Measurements from ENCODE around the gene GTF3A.

DNA sequence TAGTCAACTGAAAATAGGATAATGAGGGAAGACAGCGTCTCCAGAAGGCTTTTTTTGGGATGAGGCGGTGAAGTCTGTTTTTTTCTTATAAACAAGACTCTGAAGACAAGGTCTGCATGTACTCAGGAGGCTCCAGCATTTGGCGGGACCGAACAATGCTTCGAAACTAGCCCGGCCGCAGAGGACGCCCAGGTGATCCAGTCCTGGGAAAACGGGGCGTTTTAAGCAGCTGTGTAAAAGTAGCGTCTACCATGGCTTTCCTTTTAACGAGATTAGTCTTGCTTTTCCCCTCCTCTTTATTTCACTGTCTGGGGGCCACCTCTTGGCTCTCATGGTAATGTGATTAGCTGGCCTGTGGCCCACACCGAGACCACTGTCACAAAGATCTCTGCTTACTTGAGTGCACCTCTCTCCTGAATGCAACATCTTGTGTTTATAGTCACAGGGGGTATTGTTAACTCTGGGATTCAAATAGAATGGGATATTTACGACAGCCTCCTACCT is 29.4 kb upstream of the GTF3A start:
- TF ChIP-seq, protein P1, sequence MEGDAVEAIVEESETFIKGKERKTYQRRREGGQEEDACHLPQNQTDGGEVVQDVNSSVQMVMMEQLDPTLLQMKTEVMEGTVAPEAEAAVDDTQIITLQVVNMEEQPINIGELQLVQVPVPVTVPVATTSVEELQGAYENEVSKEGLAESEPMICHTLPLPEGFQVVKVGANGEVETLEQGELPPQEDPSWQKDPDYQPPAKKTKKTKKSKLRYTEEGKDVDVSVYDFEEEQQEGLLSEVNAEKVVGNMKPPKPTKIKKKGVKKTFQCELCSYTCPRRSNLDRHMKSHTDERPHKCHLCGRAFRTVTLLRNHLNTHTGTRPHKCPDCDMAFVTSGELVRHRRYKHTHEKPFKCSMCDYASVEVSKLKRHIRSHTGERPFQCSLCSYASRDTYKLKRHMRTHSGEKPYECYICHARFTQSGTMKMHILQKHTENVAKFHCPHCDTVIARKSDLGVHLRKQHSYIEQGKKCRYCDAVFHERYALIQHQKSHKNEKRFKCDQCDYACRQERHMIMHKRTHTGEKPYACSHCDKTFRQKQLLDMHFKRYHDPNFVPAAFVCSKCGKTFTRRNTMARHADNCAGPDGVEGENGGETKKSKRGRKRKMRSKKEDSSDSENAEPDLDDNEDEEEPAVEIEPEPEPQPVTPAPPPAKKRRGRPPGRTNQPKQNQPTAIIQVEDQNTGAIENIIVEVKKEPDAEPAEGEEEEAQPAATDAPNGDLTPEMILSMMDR (IDR thresholded peaks at IDR 0.05), result no peak
- no peak for TF ChIP-seq EP300 (IDR thresholded peaks at IDR 0.05)

All from tibial nerve (tissue), 4 donors.